Vagina (tissue), 2 donors: Measurements from ENCODE around the gene HELB.

Source experiments
- POLR2A ChIP-seq, 2 donors: fragments of 450-650 bp; IDR thresholded peaks; one replicate each; pipeline ENCODE4 v1.6.1; 2017; ENCODE audit warnings: antibody characterized with exemption in 2 of 2, mild to moderate bottlenecking in 2 of 2, moderate library complexity in 2 of 2
- POLR2AphosphoS5 ChIP-seq, 2 donors: sonication (generic); formaldehyde crosslinking; IDR thresholded peaks; one replicate each; pipeline ENCODE4 v1.9.0; 2017; ENCODE audit warnings: antibody characterized with exemption in 2 of 2, mild to moderate bottlenecking in 2 of 2, low read depth in 1 of 2; ENCODE audit not compliant: insufficient read depth in 1 of 2
- TF ChIP-seq, protein P1 (sequence below), 3 experiments: fragments of 450-650 bp in 2 of 3; fragments of 200-600 bp in 1 of 3; sonication (generic) in 1 of 3; IDR thresholded peaks; one replicate each; pipeline ENCODE4 v1.5.1; 2017 to 2019; ENCODE audit warnings: antibody characterized with exemption in 3 of 3, mild to moderate bottlenecking in 2 of 3, moderate library complexity in 2 of 3

DNA sequence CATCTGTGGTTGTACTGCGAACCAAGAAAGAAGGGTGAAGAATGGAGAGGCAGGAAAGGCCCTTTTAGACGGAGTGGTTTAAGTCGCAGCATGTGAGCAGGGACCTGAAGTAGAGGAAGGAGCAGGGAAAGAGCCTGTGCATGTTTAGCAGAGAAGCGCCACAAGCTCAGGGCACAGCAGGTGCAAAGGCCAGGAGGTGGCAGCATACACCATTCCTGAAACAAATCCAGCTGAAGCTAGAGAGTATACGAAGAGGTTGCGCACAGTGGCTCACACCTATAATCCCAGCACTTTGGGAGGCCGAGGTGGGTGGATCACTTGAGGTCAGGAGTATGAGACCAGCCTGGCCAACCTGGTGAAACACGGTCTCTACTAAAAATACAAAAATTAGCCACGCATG is 49.9 kb downstream of the HELB start:
- TF ChIP-seq, protein P1, sequence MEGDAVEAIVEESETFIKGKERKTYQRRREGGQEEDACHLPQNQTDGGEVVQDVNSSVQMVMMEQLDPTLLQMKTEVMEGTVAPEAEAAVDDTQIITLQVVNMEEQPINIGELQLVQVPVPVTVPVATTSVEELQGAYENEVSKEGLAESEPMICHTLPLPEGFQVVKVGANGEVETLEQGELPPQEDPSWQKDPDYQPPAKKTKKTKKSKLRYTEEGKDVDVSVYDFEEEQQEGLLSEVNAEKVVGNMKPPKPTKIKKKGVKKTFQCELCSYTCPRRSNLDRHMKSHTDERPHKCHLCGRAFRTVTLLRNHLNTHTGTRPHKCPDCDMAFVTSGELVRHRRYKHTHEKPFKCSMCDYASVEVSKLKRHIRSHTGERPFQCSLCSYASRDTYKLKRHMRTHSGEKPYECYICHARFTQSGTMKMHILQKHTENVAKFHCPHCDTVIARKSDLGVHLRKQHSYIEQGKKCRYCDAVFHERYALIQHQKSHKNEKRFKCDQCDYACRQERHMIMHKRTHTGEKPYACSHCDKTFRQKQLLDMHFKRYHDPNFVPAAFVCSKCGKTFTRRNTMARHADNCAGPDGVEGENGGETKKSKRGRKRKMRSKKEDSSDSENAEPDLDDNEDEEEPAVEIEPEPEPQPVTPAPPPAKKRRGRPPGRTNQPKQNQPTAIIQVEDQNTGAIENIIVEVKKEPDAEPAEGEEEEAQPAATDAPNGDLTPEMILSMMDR (IDR thresholded peaks at IDR 0.05): no peak
- TF ChIP-seq POLR2A (IDR thresholded peaks at IDR 0.05) (no peak), POLR2AphosphoS5 (IDR thresholded peaks at IDR 0.05; ENCODE audit: insufficient read depth in 1 of 2, low read depth in 1 of 2) (no peak)
